ENCODE results near the gene PLA2G6.

DNA sequence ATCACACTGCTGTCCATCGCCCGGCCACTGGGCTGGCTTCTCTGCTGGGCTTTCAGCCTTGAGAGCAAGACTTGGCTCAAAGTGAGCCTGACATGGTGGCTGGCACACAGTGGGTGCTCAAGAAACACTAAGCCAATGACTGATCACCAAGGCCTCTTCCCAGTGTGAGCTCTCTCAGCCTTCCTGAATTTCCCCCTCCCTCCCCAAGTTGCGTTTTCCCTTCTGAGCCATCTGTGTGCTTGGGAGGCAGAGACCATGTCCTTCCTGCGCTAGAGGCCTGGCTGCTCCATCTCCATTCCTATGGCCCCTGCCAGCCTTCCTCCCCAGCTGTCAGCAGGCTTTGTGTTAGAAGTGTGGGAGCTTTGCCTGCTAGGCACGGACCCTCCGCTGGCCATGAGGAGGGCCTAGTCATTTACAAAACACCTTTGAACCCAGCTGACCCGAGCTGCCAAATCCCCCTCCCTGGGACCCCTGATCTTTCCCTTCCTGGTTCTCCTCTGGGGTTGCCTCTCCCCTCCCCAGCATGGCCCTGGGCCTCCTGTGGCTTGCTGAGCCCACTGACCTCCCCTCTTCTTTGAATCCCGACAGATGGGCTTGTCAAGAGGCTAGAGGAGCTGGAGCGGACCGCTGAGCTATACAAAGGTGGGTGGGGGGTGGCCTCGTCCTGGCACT lies 111.2 kb downstream of the PLA2G6 start:
- TF ChIP-seq USF2 (IDR thresholded peaks at IDR 0.05; ENCODE audit: low read depth, low read length) = no peak
- TF ChIP-seq, protein P1, sequence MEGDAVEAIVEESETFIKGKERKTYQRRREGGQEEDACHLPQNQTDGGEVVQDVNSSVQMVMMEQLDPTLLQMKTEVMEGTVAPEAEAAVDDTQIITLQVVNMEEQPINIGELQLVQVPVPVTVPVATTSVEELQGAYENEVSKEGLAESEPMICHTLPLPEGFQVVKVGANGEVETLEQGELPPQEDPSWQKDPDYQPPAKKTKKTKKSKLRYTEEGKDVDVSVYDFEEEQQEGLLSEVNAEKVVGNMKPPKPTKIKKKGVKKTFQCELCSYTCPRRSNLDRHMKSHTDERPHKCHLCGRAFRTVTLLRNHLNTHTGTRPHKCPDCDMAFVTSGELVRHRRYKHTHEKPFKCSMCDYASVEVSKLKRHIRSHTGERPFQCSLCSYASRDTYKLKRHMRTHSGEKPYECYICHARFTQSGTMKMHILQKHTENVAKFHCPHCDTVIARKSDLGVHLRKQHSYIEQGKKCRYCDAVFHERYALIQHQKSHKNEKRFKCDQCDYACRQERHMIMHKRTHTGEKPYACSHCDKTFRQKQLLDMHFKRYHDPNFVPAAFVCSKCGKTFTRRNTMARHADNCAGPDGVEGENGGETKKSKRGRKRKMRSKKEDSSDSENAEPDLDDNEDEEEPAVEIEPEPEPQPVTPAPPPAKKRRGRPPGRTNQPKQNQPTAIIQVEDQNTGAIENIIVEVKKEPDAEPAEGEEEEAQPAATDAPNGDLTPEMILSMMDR (conservative IDR thresholded peaks at IDR 0.05; ENCODE audit: low read depth, low read length) = no peak
- no peak for TF ChIP-seq POLR2A (IDR thresholded peaks at IDR 0.05; ENCODE audit: low read depth, low read length)
- no peak for TF ChIP-seq RAD21 (IDR thresholded peaks at IDR 0.05; ENCODE audit: low read length)

Data from IMR-90 (cell line).